Activated CD8-positive, alpha-beta T cell treated with anti-CD3 and anti-CD28 coated beads, Interleukin-2, amount 10 ng/mL, durations not matched to agents 7 days and 5 days (primary cell): Measurements from ENCODE around the gene PCNP. TPM values are rescaled to one million over a fixed set of nuclear protein-coding genes. Genes with fewer than 3 reads are reported as not detected.

ENCODE experiments used
- ATAC-seq: fragments of 150-1000 bp; cut with Tn5 transposase; one replicate; pipeline ENCODE4 v1.10.0; 2021; ENCODE audit warnings: moderate library complexity
- CTCF ChIA-PET: fragments of 350-600 bp; sonication (Branson Sonifier 250); formaldehyde crosslinking; loops from one replicate; lab custom pipeline; 2021; ENCODE audit warnings: antibody characterized with exemption; lab: Charles Lee
- POLR2A ChIA-PET: fragments of 350-600 bp; sonication (Branson Sonifier 250); formaldehyde crosslinking; loops from one replicate; lab custom pipeline; 2021; ENCODE audit warnings: antibody characterized with exemption; lab: Charles Lee
- DNase-seq: peaks from one replicate; pipeline ENCODE4 v3.0.0-alpha.2; 2020
- H3K27ac Mint-ChIP-seq: one replicate; pipeline ENCODE4 v1.8.0; 2021; ENCODE audit warnings: mild to moderate bottlenecking, mixed read lengths
- H3K27me3 Mint-ChIP-seq: one replicate; pipeline ENCODE4 v1.8.0; 2021; ENCODE audit warnings: low read depth, mixed read lengths
- H3K36me3 Mint-ChIP-seq: one replicate; pipeline ENCODE4 v1.8.0; 2021; ENCODE audit warnings: low read depth, mixed read lengths
- H3K4me1 Mint-ChIP-seq: one replicate; pipeline ENCODE4 v1.8.0; 2021; ENCODE audit warnings: low read depth, mixed read lengths
- H3K4me3 Mint-ChIP-seq: one replicate; pipeline ENCODE4 v1.8.0; 2021; ENCODE audit warnings: mild to moderate bottlenecking, mixed read lengths
- H3K9me3 Mint-ChIP-seq: one replicate; pipeline ENCODE4 v1.8.0; 2022; ENCODE audit warnings: mixed read lengths; ENCODE audit not compliant: insufficient read depth
- total RNA-seq, 2 experiments: library from RNA; stranded (reverse); gene quantifications; one replicate each; pipeline ENCODE4 v1.2.3, GENCODE V29; 2021

Gene PCNP
- total RNA-seq = 100 to 1,000 TPM; 180 to 181 TPM

DNA sequence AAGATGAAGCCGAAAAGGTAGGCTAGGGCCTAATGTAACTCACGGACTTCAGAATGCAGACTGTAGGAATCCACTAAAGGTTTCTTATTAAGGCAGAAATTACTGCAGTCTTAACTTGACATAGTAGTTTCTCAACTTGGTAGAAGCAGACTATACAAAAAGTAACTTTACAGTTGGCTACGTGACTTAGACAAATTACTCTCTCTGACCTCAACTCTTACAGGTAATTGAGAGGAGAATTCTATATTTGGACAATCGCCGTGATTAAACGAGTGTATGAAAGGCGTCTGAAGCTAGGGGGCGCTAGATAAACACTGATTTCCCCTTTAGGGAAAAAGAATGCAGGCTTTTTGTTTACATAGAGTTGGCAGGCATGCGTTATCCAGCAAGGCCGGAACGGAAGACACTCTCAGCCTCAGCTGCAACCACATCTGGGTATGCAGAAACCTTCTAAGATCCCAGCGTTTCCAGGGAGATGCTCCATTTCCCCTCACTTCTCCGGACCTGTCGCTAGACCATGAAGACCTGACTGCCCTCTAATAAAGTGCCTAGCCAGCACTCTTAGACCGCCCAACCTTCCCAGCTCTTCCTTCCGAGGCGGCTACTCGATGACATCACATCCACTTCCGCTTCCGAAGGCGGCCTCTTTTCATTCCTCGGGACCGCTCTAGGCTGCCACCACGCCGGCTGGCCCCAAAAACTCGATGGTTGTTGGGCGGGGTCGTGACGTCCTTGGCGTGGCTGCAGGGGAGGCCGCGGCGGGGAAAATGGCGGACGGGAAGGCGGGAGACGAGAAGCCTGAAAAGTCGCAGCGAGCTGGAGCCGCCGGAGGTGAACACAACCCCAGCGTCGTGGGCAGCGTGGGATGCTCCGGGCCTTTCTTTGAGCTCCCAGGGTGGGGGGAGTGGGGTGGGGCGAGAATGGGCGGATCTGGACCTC, at the start of gene PCNP:
Gene PCNP, plus strand, starts transcription at position 732 of the 939 bp plus-strand sequence. Its CDS starts 36 bp downstream, at position 768.
- Mint-ChIP-seq H3K4me3 (peak within 1 kb of the TSS; percentile 89), H3K4me1 (peaks cover 65% of the 10 kb centered on the region), H3K27me3 (no peaks in the 10 kb centered on the region), H3K9me3 (no peaks in the 10 kb centered on the region), H3K27ac (peak within 1 kb of the TSS; percentile 96), H3K36me3 (peaks cover 26% of the 10 kb centered on the region)
- DNase-seq = peak; percentile 100
- ATAC-seq = peak; percentile 81
- ChIA-PET POLR2A (interaction anchor here (0.6 to 2.9 kb wide), 32 partner anchors 9 to 1628 kb away, joined by 3 to 32 read pairs (median 4); partner anchors contain the start of genes CEP97, NFKBIZ, SENP7 and TRMT10C), CTCF (interaction anchor here (0.7 to 3.7 kb wide), 25 partner anchors 9 to 504 kb away, joined by 3 to 41 read pairs (median 5); partner anchors contain the start of genes RPL24, SENP7, TRMT10C and ZBTB11)

DNA sequence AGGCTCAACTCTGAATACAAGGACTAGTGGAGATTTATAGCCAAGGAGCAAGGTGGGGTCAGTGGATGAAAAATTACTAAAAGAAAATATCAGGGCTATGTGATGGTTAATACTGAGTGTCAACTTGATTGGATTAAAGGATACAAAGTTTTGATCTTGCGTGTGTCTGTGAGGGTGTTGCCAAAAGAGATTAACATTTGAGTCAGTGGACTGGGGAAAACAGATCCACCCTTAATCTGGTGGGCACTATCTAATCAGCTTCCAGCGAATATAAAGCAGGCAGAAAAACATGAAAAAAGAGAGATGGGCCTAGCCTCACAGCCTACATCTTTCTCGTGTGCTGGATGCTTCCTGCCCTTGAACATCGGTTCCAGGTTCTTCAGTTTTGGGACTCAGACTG, 46.5 kb upstream of the PCNP start:
- DNase-seq (no peak), ATAC-seq (no peak)
- Mint-ChIP-seq H3K9me3 (peaks cover 16% of the 10 kb centered on the region), H3K27ac (no peak overlapping the region), H3K4me1 (peaks cover 40% of the 10 kb centered on the region), H3K27me3 (no peaks in the 10 kb centered on the region), H3K36me3 (peaks cover 19% of the 10 kb centered on the region), H3K4me3 (no peak overlapping the region)
- POLR2A ChIA-PET = interaction anchor here (0.8 to 1.2 kb wide), 2 partner anchors 8 to 9 kb away, joined by 3 to 6 read pairs; no protein-coding TSS in a partner anchor
- CTCF ChIA-PET = no interaction called here

- ATAC-seq = no peak
- no peak overlapping the region for H3K27ac Mint-ChIP-seq
- no peaks in the 10 kb centered on the region for H3K27me3 Mint-ChIP-seq
- CTCF ChIA-PET = no interaction called here
- no peak for DNase-seq
- H3K9me3 Mint-ChIP-seq = peaks cover 16% of the 10 kb centered on the region
- no peak overlapping the region for H3K4me3 Mint-ChIP-seq
- peaks cover 19% of the 10 kb centered on the region for H3K36me3 Mint-ChIP-seq
- H3K4me1 Mint-ChIP-seq = peaks cover 37% of the 10 kb centered on the region
- POLR2A ChIA-PET = interaction anchor here (0.8 to 1.2 kb wide), 2 partner anchors 8 to 9 kb away, joined by 3 to 6 read pairs; no protein-coding TSS in a partner anchor
Measured at GRCh38 chr3:101527906-101528305, 46.1 kb upstream of the PCNP start.

GRCh38 chr3:101529816-101530685, 43.9 kb upstream of the PCNP start:
- H3K27ac Mint-ChIP-seq = peak overlapping the region; percentile 76
- peak; percentile 31 for ATAC-seq
- CTCF ChIA-PET = interaction anchor here (0.8 to 3.8 kb wide), 4 partner anchors 9 to 43 kb away, joined by 3 to 38 read pairs (median 6); partner anchors contain the start of gene PCNP

GRCh38 chr3:101530686-101531047, 43.3 kb upstream of the PCNP start:
- H3K9me3 Mint-ChIP-seq = peaks cover 10% of the 10 kb centered on the region
- DNase-seq (no peak), ATAC-seq (peak; percentile 49)
- H3K4me3 Mint-ChIP-seq = no peak overlapping the region
- CTCF ChIA-PET = interaction anchor here (0.8 to 3.8 kb wide), 4 partner anchors 10 to 43 kb away, joined by 3 to 38 read pairs (median 6); partner anchors contain the start of gene PCNP
- peak overlapping the region; percentile 76 for H3K27ac Mint-ChIP-seq
- peaks cover 13% of the 10 kb centered on the region for H3K36me3 Mint-ChIP-seq
- POLR2A ChIA-PET = interaction anchor here (0.8 to 3.0 kb wide), 6 partner anchors 11 to 43 kb away, joined by 4 to 31 read pairs (median 4); partner anchors contain the start of genes PCNP and TRMT10C
- H3K27me3 Mint-ChIP-seq = no peaks in the 10 kb centered on the region
- peaks cover 40% of the 10 kb centered on the region for H3K4me1 Mint-ChIP-seq

More at GRCh38 chr3:101529816-101530685, 43.9 kb upstream of the PCNP start:
- Mint-ChIP-seq H3K4me1 (peaks cover 40% of the 10 kb centered on the region), H3K36me3 (peaks cover 17% of the 10 kb centered on the region), H3K27me3 (no peaks in the 10 kb centered on the region), H3K9me3 (peaks cover 13% of the 10 kb centered on the region), H3K4me3 (no peak overlapping the region)
- no peak for DNase-seq
- POLR2A ChIA-PET = interaction anchor here (0.7 to 3.0 kb wide), 7 partner anchors 10 to 44 kb away, joined by 3 to 31 read pairs (median 4); partner anchors contain the start of genes PCNP and TRMT10C

DNA sequence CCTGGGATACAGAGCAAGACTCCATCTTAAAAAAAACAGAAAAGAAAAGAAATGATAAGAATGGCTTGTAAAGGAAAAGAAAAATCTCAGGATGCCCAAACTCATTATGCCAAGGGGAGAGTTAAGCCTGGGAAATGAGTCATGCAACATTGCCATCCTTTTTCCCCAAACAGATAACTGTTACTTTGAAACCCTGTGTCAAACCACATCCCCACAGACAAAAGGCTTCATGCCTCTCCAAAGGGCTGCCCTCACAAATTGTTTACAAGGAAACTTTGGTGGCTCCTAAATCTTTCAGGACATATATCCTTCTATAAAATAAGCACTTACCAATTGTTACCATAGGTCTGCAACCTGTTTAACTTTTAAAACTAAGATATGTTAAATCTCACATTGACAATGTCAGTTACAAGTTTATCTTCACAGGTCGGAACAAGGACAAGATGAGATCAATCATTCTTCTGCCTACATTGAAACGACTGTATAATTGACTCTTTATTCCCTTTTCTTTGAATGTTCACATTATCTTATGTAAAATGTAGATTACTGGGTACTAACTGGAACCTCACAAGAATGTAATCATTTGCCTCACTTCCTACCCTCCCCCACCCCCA, 42.4 kb upstream of the PCNP start:
- POLR2A ChIA-PET = interaction anchor here (1.5 to 3.0 kb wide), 2 partner anchors 11 to 30 kb away, joined by 4 to 31 read pairs; partner anchors contain the start of gene TRMT10C
- peak overlapping the region; percentile 76 for H3K27ac Mint-ChIP-seq

GRCh38 chr3:101532783-101533602, 41.0 kb upstream of the PCNP start:
- Mint-ChIP-seq H3K4me3 (no peak overlapping the region), H3K9me3 (peaks cover 10% of the 10 kb centered on the region), H3K36me3 (peaks cover 13% of the 10 kb centered on the region), H3K27ac (no peak overlapping the region), H3K4me1 (peaks cover 40% of the 10 kb centered on the region), H3K27me3 (peaks cover 3% of the 10 kb centered on the region)
- POLR2A ChIA-PET = interaction anchor here (1.7 kb wide), 1 partner anchor 14 kb away, joined by 6 read pairs; no protein-coding TSS in a partner anchor
- CTCF ChIA-PET = interaction anchor here (1.6 to 3.8 kb wide), 2 partner anchors 12 to 32 kb away, joined by 3 to 38 read pairs; no protein-coding TSS in a partner anchor
- DNase-seq (no peak), ATAC-seq (no peak)

More for the DNA sequence above, 42.4 kb upstream of the PCNP start:
- DNase-seq (peak; percentile 31), ATAC-seq (peak; percentile 79)
- CTCF ChIA-PET = interaction anchor here (3.8 kb wide), 1 partner anchor 11 kb away, joined by 38 read pairs; no protein-coding TSS in a partner anchor
- Mint-ChIP-seq H3K27me3 (no peaks in the 10 kb centered on the region), H3K36me3 (peaks cover 13% of the 10 kb centered on the region), H3K9me3 (peaks cover 10% of the 10 kb centered on the region), H3K4me1 (peaks cover 40% of the 10 kb centered on the region), H3K4me3 (no peak overlapping the region)

DNA sequence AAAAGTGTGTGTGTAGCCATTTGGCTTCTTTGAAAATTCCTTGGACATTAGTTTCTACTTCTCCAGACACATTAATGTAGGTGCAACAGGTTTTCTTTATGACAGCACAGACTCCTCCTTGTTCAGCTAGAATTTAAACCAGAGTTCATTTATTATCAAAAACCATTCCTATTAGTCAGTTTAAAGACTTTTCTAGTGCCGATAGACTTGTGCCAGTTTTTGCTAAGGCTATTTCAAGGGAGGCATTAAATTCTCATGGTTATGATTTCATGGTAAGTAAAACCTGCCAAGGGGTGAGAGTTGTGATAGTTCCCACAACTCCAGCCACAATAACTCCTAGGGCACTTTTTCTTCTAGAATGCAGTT, 40.4 kb upstream of the PCNP start:
- POLR2A ChIA-PET = interaction anchor here (1.7 kb wide), 1 partner anchor 15 kb away, joined by 6 read pairs; no protein-coding TSS in a partner anchor
- Mint-ChIP-seq H3K4me1 (peaks cover 40% of the 10 kb centered on the region), H3K36me3 (peaks cover 13% of the 10 kb centered on the region), H3K27me3 (peaks cover 7% of the 10 kb centered on the region), H3K27ac (no peak overlapping the region), H3K4me3 (no peak overlapping the region), H3K9me3 (peaks cover 10% of the 10 kb centered on the region)
- CTCF ChIA-PET = interaction anchor here (1.6 kb wide), 1 partner anchor 31 kb away, joined by 3 read pairs; no protein-coding TSS in a partner anchor
- ATAC-seq = no peak
- DNase-seq = no peak

- ATAC-seq (no peak), DNase-seq (no peak)
- no peak overlapping the region for H3K4me3 Mint-ChIP-seq
- H3K36me3 Mint-ChIP-seq = peaks cover 3% of the 10 kb centered on the region
- peaks cover 13% of the 10 kb centered on the region for H3K27me3 Mint-ChIP-seq
- CTCF ChIA-PET = interaction anchor here (0.7 to 1.7 kb wide), 4 partner anchors 9 to 13 kb away, joined by 3 to 6 read pairs (median 4); no protein-coding TSS in a partner anchor
- peaks cover 29% of the 10 kb centered on the region for H3K4me1 Mint-ChIP-seq
- H3K9me3 Mint-ChIP-seq = no peaks in the 10 kb centered on the region
- H3K27ac Mint-ChIP-seq = no peak overlapping the region
- POLR2A ChIA-PET = interaction anchor here (0.6 to 0.7 kb wide), 2 partner anchors 24 to 561 kb away, joined by 3 read pairs; no protein-coding TSS in a partner anchor
Measured at GRCh38 chr3:101535221-101535620, 38.8 kb upstream of the PCNP start.
